HEK293T (cell line): Measurements from ENCODE around the gene SAMD11.

Source experiments
- CTCF ChIA-PET: fragments of 350-600 bp; formaldehyde crosslinking; extraction: SDS; loops from one replicate; lab custom pipeline; 2021; ENCODE audit warnings: antibody characterized with exemption, inconsistent platforms; lab: Yijun Ruan, JAX
- POLR2A ChIA-PET: fragments of 350-600 bp; formaldehyde crosslinking; extraction: SDS; loops from one replicate; lab custom pipeline; 2020; ENCODE audit warnings: antibody characterized with exemption, inconsistent platforms; lab: Yijun Ruan, JAX
- DNase-seq: peaks from one replicate; pipeline ENCODE4 v3.0.0; 2012; ENCODE audit warnings: mixed read lengths; ENCODE audit errors: extremely low spot score
- ARNT ChIP-seq: fragments of 450-650 bp; IDR thresholded peaks from 2 replicates; pipeline ENCODE4 v1.6.1; 2017; ENCODE audit warnings: mild to moderate bottlenecking
- BHLHE40 ChIP-seq: fragments of 450-650 bp; IDR thresholded peaks from 2 replicates; pipeline ENCODE4 v1.6.1; 2016; ENCODE audit warnings: mild to moderate bottlenecking, moderate library complexity, borderline replicate concordance
- CTBP1 ChIP-seq: fragments of 450-650 bp; IDR thresholded peaks from 2 replicates; pipeline ENCODE4 v1.6.1; 2016; ENCODE audit warnings: borderline replicate concordance
- ELF4 ChIP-seq: fragments of 450-650 bp; IDR thresholded peaks from 2 replicates; pipeline ENCODE4 v1.6.1; 2017; ENCODE audit warnings: antibody characterized with exemption
- FOXA1 ChIP-seq: fragments of 450-650 bp; IDR thresholded peaks from 2 replicates; pipeline ENCODE4 v1.6.1; 2016; ENCODE audit warnings: mild to moderate bottlenecking
- FOXK2 ChIP-seq: fragments of 450-650 bp; IDR thresholded peaks from 2 replicates; pipeline ENCODE4 v1.6.1; 2016; ENCODE audit warnings: mild to moderate bottlenecking
- FOXM1 ChIP-seq: fragments of 450-650 bp; IDR thresholded peaks from 2 replicates; pipeline ENCODE4 v1.6.1; 2017; ENCODE audit warnings: mild to moderate bottlenecking, borderline replicate concordance
- HDGF ChIP-seq: fragments of 450-650 bp; IDR thresholded peaks from 2 replicates; pipeline ENCODE4 v1.6.1; 2017; ENCODE audit warnings: antibody characterized with exemption, borderline replicate concordance
- L3MBTL2 ChIP-seq: fragments of 450-650 bp; conservative IDR thresholded peaks from 2 replicates; pipeline ENCODE4 v1.6.1; 2016; ENCODE audit warnings: mild to moderate bottlenecking
- LEF1 ChIP-seq: fragments of 450-650 bp; IDR thresholded peaks from 2 replicates; pipeline ENCODE4 v1.6.1; 2017; ENCODE audit warnings: mild to moderate bottlenecking, borderline replicate concordance
- NFRKB ChIP-seq: fragments of 450-650 bp; IDR thresholded peaks from 2 replicates; pipeline ENCODE4 v1.6.1; 2016; ENCODE audit warnings: mild to moderate bottlenecking, moderate library complexity
- PKNOX1 ChIP-seq: fragments of 450-650 bp; IDR thresholded peaks from 2 replicates; pipeline ENCODE4 v1.6.1; 2016
- SP1 ChIP-seq: fragments of 450-650 bp; IDR thresholded peaks from 2 replicates; pipeline ENCODE4 v1.6.1; 2017
- SUZ12 ChIP-seq: fragments of 450-650 bp; IDR thresholded peaks from 2 replicates; pipeline ENCODE4 v1.6.1; 2016; ENCODE audit warnings: mild to moderate bottlenecking
- TARDBP ChIP-seq: fragments of 450-650 bp; IDR thresholded peaks from 2 replicates; pipeline ENCODE4 v1.6.1; 2016
- ZNF384 ChIP-seq: fragments of 450-650 bp; IDR thresholded peaks from 2 replicates; pipeline ENCODE4 v1.6.1; 2016

Gene SAMD11

GRCh38 chr1:928825-929661 is 5.3 kb downstream of the SAMD11 start:
- ChIA-PET CTCF (interaction anchor here (0.9 to 1.6 kb wide), 3 partner anchors 10 to 24 kb away, joined by 3 to 8 read pairs (median 6); no protein-coding TSS in a partner anchor), POLR2A (interaction anchor here (0.8 to 6.4 kb wide), 4 partner anchors 9 to 23 kb away, joined by 3 to 57 read pairs (median 4); no protein-coding TSS in a partner anchor)
- no peak for DNase-seq
- TF ChIP-seq PKNOX1 (no peak), ZNF384 (no peak), ARNT (no peak), FOXK2 (no peak), NFRKB (no peak)

GRCh38 chr1:929712-930632 is 6.2 kb downstream of the SAMD11 start:
- ChIA-PET POLR2A (interaction anchor here (0.8 to 6.4 kb wide), 6 partner anchors 8 to 37 kb away, joined by 3 to 57 read pairs (median 4); no protein-coding TSS in a partner anchor), CTCF (interaction anchor here (1.3 to 1.6 kb wide), 3 partner anchors 9 to 25 kb away, joined by 4 to 8 read pairs (median 6); no protein-coding TSS in a partner anchor)
- TF ChIP-seq ELF4 (no peak), HDGF (no peak), FOXK2 (no peak), FOXM1 (no peak), SP1 (no peak), NFRKB (no peak)
- DNase-seq, result no peak

- DNase-seq, result no peak
- POLR2A ChIA-PET, result interaction anchor here (1.0 to 6.4 kb wide), 6 partner anchors 10 to 36 kb away, joined by 3 to 57 read pairs (median 4); no protein-coding TSS in a partner anchor
- TF ChIP-seq LEF1, result no peak
- TF ChIP-seq SUZ12, result no peak
- TF ChIP-seq HDGF, result no peak
- TF ChIP-seq FOXA1, result no peak
- TF ChIP-seq CTBP1, result no peak
- TF ChIP-seq BHLHE40, result no peak
- TF ChIP-seq ELF4, result no peak
- no peak for TF ChIP-seq TARDBP
- no peak for TF ChIP-seq FOXK2
- TF ChIP-seq ZNF384, result no peak
- TF ChIP-seq ARNT, result no peak
- TF ChIP-seq L3MBTL2, result no peak
- TF ChIP-seq NFRKB, result no peak
- no peak for TF ChIP-seq FOXM1
- CTCF ChIA-PET, result interaction anchor here (1.3 kb wide), 2 partner anchors 18 to 26 kb away, joined by 3 to 4 read pairs; no protein-coding TSS in a partner anchor
These were observed 7.0 kb downstream of the SAMD11 start for GRCh38 chr1:930633-931138.

DNA sequence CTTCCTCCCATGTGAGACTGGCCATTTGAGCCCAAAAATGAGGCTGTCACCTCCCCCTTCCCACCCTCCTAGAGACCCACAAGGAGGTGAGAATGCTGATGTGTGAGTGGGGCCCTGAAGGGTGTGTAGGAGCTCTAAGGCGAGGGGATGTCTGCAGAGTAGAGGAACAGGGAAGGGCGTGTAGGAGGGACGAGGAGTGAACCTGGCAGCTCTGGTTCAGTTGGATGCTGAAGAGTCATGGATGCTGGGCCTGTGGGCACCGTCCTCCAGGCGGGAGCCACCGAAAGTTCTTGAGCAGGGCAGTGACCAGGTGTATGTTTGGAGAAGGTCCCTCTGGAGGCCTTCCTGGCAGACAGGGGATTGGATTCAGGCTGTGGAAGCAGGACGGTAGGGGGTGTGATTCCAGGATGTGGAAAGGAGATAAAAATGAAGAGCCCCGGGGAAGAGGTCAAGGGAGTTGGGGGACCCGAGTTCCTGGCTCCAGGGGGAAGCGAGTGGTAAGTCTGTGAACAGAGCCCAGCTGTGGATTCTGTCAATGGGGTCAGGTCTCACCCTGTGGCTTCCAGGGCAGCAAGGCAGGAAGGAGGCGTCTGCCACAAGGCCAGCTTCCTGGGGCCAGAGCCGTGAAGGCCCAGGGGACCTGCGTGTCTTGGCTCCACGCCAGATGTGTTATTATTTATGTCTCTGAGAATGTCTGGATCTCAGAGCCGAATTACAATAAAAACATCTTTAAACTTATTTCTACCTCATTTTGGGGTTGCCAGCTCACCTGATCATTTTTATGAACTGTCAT is 7.9 kb downstream of the SAMD11 start:
- CTCF ChIA-PET, result interaction anchor here (1.3 kb wide), 2 partner anchors 19 to 27 kb away, joined by 3 to 4 read pairs; no protein-coding TSS in a partner anchor
- DNase-seq, result no peak
- POLR2A ChIA-PET, result interaction anchor here (1.0 to 6.4 kb wide), 4 partner anchors 9 to 26 kb away, joined by 3 to 57 read pairs (median 4); no protein-coding TSS in a partner anchor

DNA sequence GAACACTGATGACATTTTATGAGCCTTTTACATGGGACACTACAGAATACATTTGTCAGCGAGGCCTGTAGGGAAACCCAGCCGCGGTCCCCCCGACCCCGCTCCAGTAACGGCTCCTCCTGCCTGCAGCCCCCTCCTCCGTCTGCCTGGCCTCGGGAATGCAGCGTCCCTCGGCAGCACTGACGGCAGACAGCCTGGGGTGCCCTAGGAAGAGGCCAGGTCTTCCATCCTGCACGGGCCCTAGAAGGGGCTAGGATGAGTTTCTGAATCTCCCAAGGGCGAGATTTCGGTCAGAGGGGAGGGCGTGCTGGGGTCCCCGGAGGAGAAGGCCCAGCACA is 8.4 kb downstream of the SAMD11 start:
- TF ChIP-seq SUZ12 (no peak), HDGF (no peak)
- ChIA-PET POLR2A (interaction anchor here (6.4 kb wide), 1 partner anchor 9 kb away, joined by 57 read pairs; no protein-coding TSS in a partner anchor), CTCF (interaction anchor here (1.3 kb wide), 1 partner anchor 20 kb away, joined by 3 read pairs; no protein-coding TSS in a partner anchor)

More for the DNA sequence above, 7.9 kb downstream of the SAMD11 start:
- TF ChIP-seq FOXM1, result no peak
- TF ChIP-seq NFRKB, result no peak
- peak; percentile 16; the same call in 1 of the 2 replicates for TF ChIP-seq CTBP1
- TF ChIP-seq ARNT, result no peak

GRCh38 chr1:932776-933602 is 9.3 kb downstream of the SAMD11 start:
- ChIA-PET CTCF (no interaction called here), POLR2A (interaction anchor here (0.9 to 6.4 kb wide), 5 partner anchors 8 to 34 kb away, joined by 3 to 57 read pairs (median 3); no protein-coding TSS in a partner anchor)
- TF ChIP-seq NFRKB (no peak), SUZ12 (no peak), ELF4 (no peak), FOXA1 (no peak), LEF1 (no peak), FOXK2 (no peak), ZNF384 (no peak), CTBP1 (no peak), SP1 (no peak), BHLHE40 (no peak), HDGF (no peak), PKNOX1 (no peak), TARDBP (no peak), FOXM1 (no peak), L3MBTL2 (no peak), ARNT (no peak)
- no peak for DNase-seq

More for the DNA sequence above, 8.4 kb downstream of the SAMD11 start:
- DNase-seq, result no peak
